ENCODE data around the gene COX4I2. TPM values are rescaled to one million over a fixed set of nuclear protein-coding genes. Genes with fewer than 3 reads are reported as not detected.

The COX4I2 gene
- total RNA-seq, 2 experiments from 2014 or later = not detected

DNA sequence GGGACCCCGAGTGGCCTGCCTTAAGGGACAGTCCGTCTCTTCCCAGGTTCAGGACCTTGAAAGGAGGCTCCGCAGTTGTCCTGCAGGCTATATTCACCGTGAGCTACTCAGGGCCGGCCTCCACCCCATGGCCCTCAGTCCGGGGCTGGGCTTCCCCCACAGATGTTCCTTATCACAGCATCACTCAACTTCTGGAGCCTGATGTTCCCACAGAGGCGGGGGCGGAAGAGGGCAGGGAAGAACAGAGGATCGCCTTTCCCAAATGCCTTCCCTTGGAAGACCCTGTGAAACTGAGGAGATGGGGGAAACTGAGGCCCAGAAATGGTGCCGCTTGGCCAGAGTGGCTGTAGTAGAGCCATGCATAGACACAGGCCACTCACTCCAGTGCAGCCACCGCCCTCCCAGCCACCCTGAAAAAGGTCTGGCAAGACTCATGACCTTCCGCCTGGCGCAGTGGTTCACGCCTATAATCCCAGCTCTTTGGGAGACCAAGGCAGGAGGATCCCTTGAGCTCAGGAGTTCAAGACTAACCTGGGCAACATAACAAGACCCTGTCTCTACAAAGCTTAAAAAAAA lies 4.3 kb upstream of the COX4I2 start:
- H3K27me3 Mint-ChIP-seq = no peaks in the 10 kb centered on the region
- ChIA-PET CTCF (interaction anchor here (0.7 to 6.3 kb wide), 33 partner anchors 8 to 459 kb away, joined by 3 to 110 read pairs (median 5); partner anchors contain the start of gene BCL2L1), POLR2A (interaction anchor here (2.2 kb wide), 1 partner anchor 20 kb away, joined by 5 read pairs; no protein-coding TSS in a partner anchor)
- no peaks in the 10 kb centered on the region for H3K36me3 Mint-ChIP-seq (ENCODE audit: low read depth)
- no peak overlapping the region for H3K4me3 Mint-ChIP-seq
- ATAC-seq (no peak), DNase-seq (no peak)
- H3K27ac Mint-ChIP-seq = no peak overlapping the region
- intact Hi-C loops (cut with micrococcal nuclease) = no loop called here
- TF ChIP-seq, protein P1, sequence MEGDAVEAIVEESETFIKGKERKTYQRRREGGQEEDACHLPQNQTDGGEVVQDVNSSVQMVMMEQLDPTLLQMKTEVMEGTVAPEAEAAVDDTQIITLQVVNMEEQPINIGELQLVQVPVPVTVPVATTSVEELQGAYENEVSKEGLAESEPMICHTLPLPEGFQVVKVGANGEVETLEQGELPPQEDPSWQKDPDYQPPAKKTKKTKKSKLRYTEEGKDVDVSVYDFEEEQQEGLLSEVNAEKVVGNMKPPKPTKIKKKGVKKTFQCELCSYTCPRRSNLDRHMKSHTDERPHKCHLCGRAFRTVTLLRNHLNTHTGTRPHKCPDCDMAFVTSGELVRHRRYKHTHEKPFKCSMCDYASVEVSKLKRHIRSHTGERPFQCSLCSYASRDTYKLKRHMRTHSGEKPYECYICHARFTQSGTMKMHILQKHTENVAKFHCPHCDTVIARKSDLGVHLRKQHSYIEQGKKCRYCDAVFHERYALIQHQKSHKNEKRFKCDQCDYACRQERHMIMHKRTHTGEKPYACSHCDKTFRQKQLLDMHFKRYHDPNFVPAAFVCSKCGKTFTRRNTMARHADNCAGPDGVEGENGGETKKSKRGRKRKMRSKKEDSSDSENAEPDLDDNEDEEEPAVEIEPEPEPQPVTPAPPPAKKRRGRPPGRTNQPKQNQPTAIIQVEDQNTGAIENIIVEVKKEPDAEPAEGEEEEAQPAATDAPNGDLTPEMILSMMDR (IDR thresholded peaks at IDR 0.05) = no peak
- H3K4me1 Mint-ChIP-seq (ENCODE audit: low read depth) = peaks cover 5% of the 10 kb centered on the region
- H3K9me3 Mint-ChIP-seq = no peaks in the 10 kb centered on the region

DNA sequence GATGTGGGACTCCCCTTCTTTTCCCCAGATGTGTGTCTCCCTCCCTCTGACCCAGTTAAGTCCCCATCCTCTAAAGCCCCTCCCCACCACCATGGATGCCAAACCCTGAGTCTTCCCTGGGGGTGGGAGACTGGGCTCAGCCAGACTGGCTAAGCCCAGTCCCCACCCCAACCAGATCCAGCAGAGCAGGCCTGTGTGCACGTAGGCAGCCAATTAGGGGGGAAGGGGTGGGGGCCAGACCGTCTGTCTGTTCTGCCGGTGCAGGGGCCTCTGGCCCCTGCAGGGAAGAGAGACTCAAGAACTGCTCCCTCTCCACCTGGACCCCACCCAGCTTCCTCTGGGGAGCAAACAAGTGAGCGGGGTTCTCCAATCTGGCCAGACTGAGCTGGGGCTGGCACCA lies 605 bp downstream of the COX4I2 start:
- TF ChIP-seq, protein P1 (IDR thresholded peaks at IDR 0.05) = no peak
- CTCF ChIA-PET = interaction anchor here (4.4 kb wide), 1 partner anchor 85 kb away, joined by 25 read pairs; no protein-coding TSS in a partner anchor
- intact Hi-C loops (cut with micrococcal nuclease) = no loop called here
- Mint-ChIP-seq H3K4me1 (ENCODE audit: low read depth) (peaks cover 14% of the 10 kb centered on the region), H3K27ac (no peak overlapping the region), H3K27me3 (peaks cover 4% of the 10 kb centered on the region), H3K9me3 (no peaks in the 10 kb centered on the region), H3K36me3 (ENCODE audit: low read depth) (no peaks in the 10 kb centered on the region), H3K4me3 (no peak overlapping the region)
- POLR2A ChIA-PET = no interaction called here
- no peak for ATAC-seq
- DNase-seq = no peak

DNA sequence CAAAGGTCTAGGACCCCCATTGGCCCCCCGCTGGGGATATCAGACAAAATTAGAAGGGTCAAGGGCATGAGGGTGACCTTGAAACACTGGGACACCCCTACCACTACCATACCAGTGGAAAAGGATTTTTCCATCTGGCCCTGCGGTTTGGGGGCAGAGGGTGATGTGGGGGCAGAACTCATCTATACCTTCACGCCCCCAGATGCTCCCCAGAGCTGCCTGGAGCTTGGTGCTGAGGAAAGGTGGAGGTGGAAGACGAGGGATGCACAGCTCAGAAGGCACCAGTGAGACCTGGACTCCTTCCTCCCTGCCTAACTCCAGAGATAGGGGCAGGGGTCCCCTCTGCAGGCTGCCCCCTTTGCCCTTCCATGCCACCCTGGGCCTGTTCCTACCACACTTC lies 1.1 kb downstream of the COX4I2 start:
- intact Hi-C loops (cut with micrococcal nuclease) = no loop called here

DNA sequence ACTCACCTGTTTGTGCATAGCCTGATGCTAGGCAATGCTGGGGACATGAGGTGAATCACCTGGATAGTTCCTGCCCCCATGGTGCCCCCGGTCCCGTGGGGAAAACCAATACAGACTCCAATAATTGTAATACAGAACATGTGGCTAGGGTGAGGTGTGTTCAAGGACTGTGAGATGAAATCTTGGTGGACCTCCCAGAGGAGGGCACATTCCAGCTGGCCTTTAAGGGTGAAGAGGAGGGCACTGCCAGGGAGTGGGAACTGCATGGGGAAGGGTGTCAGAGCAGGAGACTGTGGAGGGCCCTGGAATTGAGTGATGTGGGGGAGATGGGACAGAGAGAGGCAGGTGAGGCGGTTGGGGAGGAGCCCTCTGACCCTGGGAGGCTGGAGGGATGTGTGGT lies 2.5 kb downstream of the COX4I2 start:
- ChIA-PET POLR2A (interaction anchor here (1.6 kb wide), 1 partner anchor 13 kb away, joined by 4 read pairs; no protein-coding TSS in a partner anchor), CTCF (interaction anchor here (0.7 to 4.4 kb wide), 6 partner anchors 21 to 87 kb away, joined by 3 to 25 read pairs (median 4); no protein-coding TSS in a partner anchor)
- no peak for DNase-seq
- no peaks in the 10 kb centered on the region for H3K9me3 Mint-ChIP-seq
- peaks cover 6% of the 10 kb centered on the region for H3K27me3 Mint-ChIP-seq
- H3K27ac Mint-ChIP-seq = no peak overlapping the region
- H3K36me3 Mint-ChIP-seq (ENCODE audit: low read depth) = no peaks in the 10 kb centered on the region
- TF ChIP-seq, protein P1 (IDR thresholded peaks at IDR 0.05) = no peak
- intact Hi-C loops (cut with micrococcal nuclease) = no loop called here
- ATAC-seq = no peak
- peaks cover 17% of the 10 kb centered on the region for H3K4me1 Mint-ChIP-seq (ENCODE audit: low read depth)
- H3K4me3 Mint-ChIP-seq = no peak overlapping the region

More for the DNA sequence above, 1.1 kb downstream of the COX4I2 start:
- H3K27ac Mint-ChIP-seq = no peak overlapping the region
- H3K9me3 Mint-ChIP-seq = no peaks in the 10 kb centered on the region
- ATAC-seq (no peak), DNase-seq (no peak)
- H3K4me3 Mint-ChIP-seq = no peak overlapping the region
- TF ChIP-seq, protein P1 (IDR thresholded peaks at IDR 0.05) = no peak
- peaks cover 4% of the 10 kb centered on the region for H3K27me3 Mint-ChIP-seq
- ChIA-PET CTCF (interaction anchor here (1.2 to 4.4 kb wide), 2 partner anchors 22 to 85 kb away, joined by 3 to 25 read pairs; no protein-coding TSS in a partner anchor), POLR2A (no interaction called here)
- peaks cover 17% of the 10 kb centered on the region for H3K4me1 Mint-ChIP-seq (ENCODE audit: low read depth)
- H3K36me3 Mint-ChIP-seq (ENCODE audit: low read depth) = no peaks in the 10 kb centered on the region

DNA sequence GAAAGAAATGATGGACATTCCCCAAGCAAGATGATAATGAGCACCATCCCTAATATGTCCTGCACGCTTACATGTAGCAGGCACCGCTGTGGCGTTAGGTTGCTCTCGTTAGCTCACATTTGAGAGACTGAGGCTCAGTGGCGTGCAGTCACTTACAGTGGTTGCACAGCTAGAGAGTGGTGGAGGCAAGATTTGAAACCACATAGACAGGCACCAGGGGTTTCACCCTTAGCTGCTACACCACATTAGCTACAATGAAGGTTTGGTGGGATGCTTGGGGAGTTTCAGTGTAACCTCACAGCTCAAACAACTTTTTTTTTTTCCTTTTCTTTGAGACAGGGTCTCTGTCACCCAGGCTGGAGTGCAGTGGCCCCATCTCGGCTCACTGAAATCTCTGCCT lies 3.7 kb downstream of the COX4I2 start:
- Mint-ChIP-seq H3K27ac (no peak overlapping the region), H3K36me3 (ENCODE audit: low read depth) (no peaks in the 10 kb centered on the region), H3K9me3 (no peaks in the 10 kb centered on the region), H3K4me3 (no peak overlapping the region), H3K4me1 (ENCODE audit: low read depth) (peaks cover 17% of the 10 kb centered on the region), H3K27me3 (peaks cover 6% of the 10 kb centered on the region)
- intact Hi-C loops (cut with micrococcal nuclease) = no loop called here
- POLR2A ChIA-PET = interaction anchor here (1.3 kb wide), 1 partner anchor 9 kb away, joined by 3 read pairs; no protein-coding TSS in a partner anchor
- CTCF ChIA-PET = interaction anchor here (0.7 to 4.4 kb wide), 5 partner anchors 9 to 82 kb away, joined by 3 to 25 read pairs (median 4); no protein-coding TSS in a partner anchor
- ATAC-seq (peak; percentile 91), DNase-seq (peak; percentile 52)
- TF ChIP-seq, protein P1 (IDR thresholded peaks at IDR 0.05) = no peak

Measured in activated CD8-positive, alpha-beta T cell treated with anti-CD3 and anti-CD28 coated beads for 36 hours (primary cell).